NCI-H2227 (cell line): ENCODE data around the gene DEFB126.
"Not testable (repeated sequence)": the region's sequence is repeated elsewhere in the genome, so short reads cannot be mapped to it uniquely, and the experiment has no call there.

Experiments used
- DNase-seq: peaks from one replicate; lab custom pipeline; 2025; ENCODE audit not compliant: unreplicated experiment; lab: John Stamatoyannopoulos, UW

DEFB126 gene

GRCh38 chr20:142290-142689 is at the start of gene DEFB126:
Gene DEFB126, plus strand, starts transcription at chr20:142590. Its CDS starts 39 bp downstream, at chr20:142629.
- no peak for DNase-seq

- DNase-seq, result no peak
Measured at GRCh38 chr20:93641-94040, 48.7 kb upstream of the DEFB126 start.

- no peak for DNase-seq
Measured at GRCh38 chr20:95215-95614, 47.2 kb upstream of the DEFB126 start.

- DNase-seq, result not testable (repeated sequence)
Measured at GRCh38 chr20:97691-98090, 44.7 kb upstream of the DEFB126 start.

- no peak for DNase-seq
Measured at GRCh38 chr20:101975-102374, 40.4 kb upstream of the DEFB126 start.

GRCh38 chr20:103456-103855 is 38.9 kb upstream of the DEFB126 start:
- DNase-seq, result no peak

GRCh38 chr20:112396-112795 is 30.0 kb upstream of the DEFB126 start:
- DNase-seq, result no peak

- DNase-seq, result no peak
Measured at GRCh38 chr20:117518-117917, 24.9 kb upstream of the DEFB126 start.

- DNase-seq, result peak; percentile 8
Measured at GRCh38 chr20:129786-130323, 12.5 kb upstream of the DEFB126 start.

- no peak for DNase-seq
Measured at GRCh38 chr20:137668-138490, 4.5 kb upstream of the DEFB126 start.

- DNase-seq, result no peak
Measured at GRCh38 chr20:145877-146276, 3.5 kb downstream of the DEFB126 start.

- no peak for DNase-seq
Measured at GRCh38 chr20:152131-152530, 9.7 kb downstream of the DEFB126 start.

GRCh38 chr20:157154-157553 is 14.8 kb downstream of the DEFB126 start, which contains the start of gene DEFB127:
Gene DEFB127, plus strand, starts transcription at chr20:157454. Its CDS starts 91 bp downstream, at chr20:157545.
- DNase-seq, result no peak

GRCh38 chr20:164618-165017 is 22.2 kb downstream of the DEFB126 start:
- DNase-seq, result no peak

GRCh38 chr20:168876-169275 is 26.5 kb downstream of the DEFB126 start:
- no peak for DNase-seq

- no peak for DNase-seq
Measured at GRCh38 chr20:184288-184687, 41.9 kb downstream of the DEFB126 start.

GRCh38 chr20:187733-188132 is 45.3 kb downstream of the DEFB126 start:
- DNase-seq, result no peak

GRCh38 chr20:189611-190010 is 47.2 kb downstream of the DEFB126 start, which contains the start of gene DEFB128:
Gene DEFB128, minus strand, starts transcription at chr20:189711. Its CDS starts 88 bp downstream, at chr20:189623.
- DNase-seq, result no peak
